GM12874 (cell line): Measurements from ENCODE around the gene GLP2R.

ENCODE experiments used
- CTCF ChIP-seq: IDR thresholded peaks from 2 replicates; pipeline ENCODE4 v1.5.1; 2011; ENCODE audit warnings: low read depth, mild to moderate bottlenecking, control low read depth, low read length, moderate library complexity; ENCODE audit not compliant: insufficient read depth

The GLP2R gene

GRCh38 chr17:9890124-9890523, 64.4 kb downstream of the GLP2R start:
- peak; percentile 74; the same call in 1 of the 2 replicates for TF ChIP-seq CTCF

- TF ChIP-seq CTCF = no peak
These were observed 67.8 kb downstream of the GLP2R start for GRCh38 chr17:9893411-9894012.

- TF ChIP-seq CTCF = no peak
These were observed 68.5 kb downstream of the GLP2R start for GRCh38 chr17:9894231-9894630.

GRCh38 chr17:9895923-9896322, 70.2 kb downstream of the GLP2R start:
- TF ChIP-seq CTCF = no peak

- TF ChIP-seq CTCF = no peak
These were observed 71.7 kb downstream of the GLP2R start for GRCh38 chr17:9897372-9897968.

GRCh38 chr17:9898812-9899211, 73.1 kb downstream of the GLP2R start:
- no peak for TF ChIP-seq CTCF

GRCh38 chr17:9899280-9900043, 73.7 kb downstream of the GLP2R start:
- no peak for TF ChIP-seq CTCF
